NCI-H510A treated with DMSO at 0.1 percent for 48 hours (cell line): ENCODE data around the gene HCST.
A peak's percentile ranks its signal among the peaks of the same experiment; 100 is the strongest.
"Not testable (repeated sequence)": the region's sequence is repeated elsewhere in the genome, so short reads cannot be mapped to it uniquely, and the experiment has no call there.

ENCODE experiments used
- DNase-seq: peaks from one replicate; lab custom pipeline; 2025; lab: John Stamatoyannopoulos, UW

HCST gene

GRCh38 chr19:35879770-35880317 lies 22.5 kb upstream of the HCST start:
- DNase-seq, result peak; percentile 69

GRCh38 chr19:35882114-35882832 lies 20.1 kb upstream of the HCST start:
- DNase-seq, result peak; percentile 76

- DNase-seq, result no peak
Observed at GRCh38 chr19:35883882-35884281, 18.4 kb upstream of the HCST start.

GRCh38 chr19:35885225-35885738 lies 17.0 kb upstream of the HCST start:
- DNase-seq, result no peak

GRCh38 chr19:35885904-35886303 lies 16.4 kb upstream of the HCST start:
- DNase-seq, result no peak

GRCh38 chr19:35887197-35887596 lies 15.1 kb upstream of the HCST start:
- no peak for DNase-seq

GRCh38 chr19:35888398-35888797 lies 13.9 kb upstream of the HCST start:
- no peak for DNase-seq

- DNase-seq, result no peak
Observed at GRCh38 chr19:35889370-35890112, 12.8 kb upstream of the HCST start.

- no peak for DNase-seq
Observed at GRCh38 chr19:35890113-35890650, 12.1 kb upstream of the HCST start.

GRCh38 chr19:35891819-35892218 lies 10.5 kb upstream of the HCST start:
- DNase-seq, result not testable (repeated sequence)

GRCh38 chr19:35894342-35894741 lies 8.0 kb upstream of the HCST start:
- no peak for DNase-seq

- no peak for DNase-seq
Observed at GRCh38 chr19:35895911-35896642, 6.3 kb upstream of the HCST start.

- DNase-seq, result no peak
Observed at GRCh38 chr19:35896643-35897040, 5.7 kb upstream of the HCST start.

GRCh38 chr19:35897706-35898451 lies 4.5 kb upstream of the HCST start:
- DNase-seq, result no peak

GRCh38 chr19:35898499-35898809 lies 3.9 kb upstream of the HCST start:
- no peak for DNase-seq

GRCh38 chr19:35899547-35900214 lies 2.6 kb upstream of the HCST start:
- DNase-seq, result peak; percentile 34

- DNase-seq, result no peak
Observed at GRCh38 chr19:35901055-35901644, 1.2 kb upstream of the HCST start.

GRCh38 chr19:35902870-35903475 lies 644 bp downstream of the HCST start:
- DNase-seq, result no peak

- peak; percentile 70 for DNase-seq
Observed at GRCh38 chr19:35903550-35904179, 1.3 kb downstream of the HCST start.
